ENCODE measurements around the gene PGM2.

DNA sequence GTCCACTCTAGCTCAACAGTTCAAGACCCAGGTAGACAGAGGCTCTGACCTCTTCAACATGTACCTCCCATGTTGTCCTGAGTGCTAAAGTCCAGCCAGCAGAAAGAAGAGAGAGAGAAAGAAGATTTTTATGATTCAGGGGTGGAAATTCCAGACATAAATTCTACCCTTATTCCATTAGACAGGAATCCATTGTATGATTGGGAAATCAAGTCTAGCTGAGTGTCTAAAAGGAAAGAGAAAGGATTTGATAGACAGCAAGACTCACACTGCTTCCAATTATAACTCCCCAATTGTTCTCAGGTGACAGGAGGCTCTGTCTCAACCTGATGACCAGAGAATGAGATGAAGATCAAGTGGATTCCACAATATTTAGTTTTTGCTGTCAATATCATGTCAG is 27.9 kb upstream of the PGM2 start:
- TF ChIP-seq, protein P1, sequence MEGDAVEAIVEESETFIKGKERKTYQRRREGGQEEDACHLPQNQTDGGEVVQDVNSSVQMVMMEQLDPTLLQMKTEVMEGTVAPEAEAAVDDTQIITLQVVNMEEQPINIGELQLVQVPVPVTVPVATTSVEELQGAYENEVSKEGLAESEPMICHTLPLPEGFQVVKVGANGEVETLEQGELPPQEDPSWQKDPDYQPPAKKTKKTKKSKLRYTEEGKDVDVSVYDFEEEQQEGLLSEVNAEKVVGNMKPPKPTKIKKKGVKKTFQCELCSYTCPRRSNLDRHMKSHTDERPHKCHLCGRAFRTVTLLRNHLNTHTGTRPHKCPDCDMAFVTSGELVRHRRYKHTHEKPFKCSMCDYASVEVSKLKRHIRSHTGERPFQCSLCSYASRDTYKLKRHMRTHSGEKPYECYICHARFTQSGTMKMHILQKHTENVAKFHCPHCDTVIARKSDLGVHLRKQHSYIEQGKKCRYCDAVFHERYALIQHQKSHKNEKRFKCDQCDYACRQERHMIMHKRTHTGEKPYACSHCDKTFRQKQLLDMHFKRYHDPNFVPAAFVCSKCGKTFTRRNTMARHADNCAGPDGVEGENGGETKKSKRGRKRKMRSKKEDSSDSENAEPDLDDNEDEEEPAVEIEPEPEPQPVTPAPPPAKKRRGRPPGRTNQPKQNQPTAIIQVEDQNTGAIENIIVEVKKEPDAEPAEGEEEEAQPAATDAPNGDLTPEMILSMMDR (IDR thresholded peaks at IDR 0.05), result no peak
- no peak for TF ChIP-seq POLR2A (IDR thresholded peaks at IDR 0.05)

All from tibial nerve (tissue), 3 donors.